Neuronal stem cell (in vitro differentiated cells): ENCODE data around the gene CAPZB.

ENCODE experiments used
- DNase-seq: peaks from one replicate; pipeline ENCODE4 v3.0.0-alpha.2; 2013; ENCODE audit warnings: low spot score
- H2AFZ ChIP-seq: one replicate; pipeline ENCODE4 v1.6.1; 2013; ENCODE audit warnings: mild to moderate bottlenecking, low read length, inconsistent platforms
- H2AK5ac ChIP-seq: 2 replicates; pipeline ENCODE4 v1.6.1; 2013; ENCODE audit warnings: low read depth, mild to moderate bottlenecking, inconsistent platforms, low read length, moderate library complexity, mixed read lengths
- H2BK120ac ChIP-seq: 2 replicates; pipeline ENCODE4 v1.6.1; 2013; ENCODE audit warnings: low read depth, mild to moderate bottlenecking, inconsistent platforms, low read length, moderate library complexity, mixed read lengths
- H2BK12ac ChIP-seq: one replicate; pipeline ENCODE4 v1.6.1; 2013; ENCODE audit warnings: low read length, inconsistent platforms
- H2BK15ac ChIP-seq: 2 replicates; pipeline ENCODE4 v1.6.1; 2013; ENCODE audit warnings: mild to moderate bottlenecking, low read length, inconsistent platforms, mixed read lengths
- H2BK5ac ChIP-seq: one replicate; pipeline ENCODE4 v1.6.1; 2013; ENCODE audit warnings: inconsistent platforms, mild to moderate bottlenecking, low read length, moderate library complexity
- H3K14ac ChIP-seq: one replicate; pipeline ENCODE4 v1.6.1; 2013; ENCODE audit warnings: low read length, inconsistent platforms
- H3K18ac ChIP-seq: 2 replicates; pipeline ENCODE4 v1.6.1; 2013; ENCODE audit warnings: low read length, inconsistent platforms
- H3K23ac ChIP-seq: 2 replicates; pipeline ENCODE4 v1.6.1; 2013; ENCODE audit warnings: low read depth, mild to moderate bottlenecking, mixed read lengths, low read length, inconsistent platforms; ENCODE audit not compliant: poor library complexity
- H3K27ac ChIP-seq: replicated peaks from 3 replicates; pipeline ENCODE4 v1.5.1; 2013; ENCODE audit warnings: low read length, inconsistent platforms
- H3K27me3 ChIP-seq, 3 experiments: 2 replicates each; pipeline ENCODE4 v1.6.1; 2013; ENCODE audit warnings: low read length in 3 of 3, mild to moderate bottlenecking in 2 of 3, inconsistent platforms in 1 of 3, low read depth in 1 of 3, mixed read lengths in 1 of 3, moderate library complexity in 1 of 3; ENCODE audit not compliant: control insufficient read depth in 3 of 3, insufficient read depth in 3 of 3
- H3K36me3 ChIP-seq, 2 donors: replicated peaks in 1 of 2; 2 replicates each; pipeline ENCODE4 v1.6.1; 2013; ENCODE audit warnings: low read length in 2 of 2; ENCODE audit not compliant: control insufficient read depth in 2 of 2, insufficient read depth in 2 of 2
- H3K4ac ChIP-seq: 2 replicates; pipeline ENCODE4 v1.6.1; 2013; ENCODE audit warnings: inconsistent platforms, mild to moderate bottlenecking, low read length, moderate library complexity
- H3K4me1 ChIP-seq, 2 donors: 1 replicate in 1 of 2; 2 replicates in 1 of 2; pipeline ENCODE4 v1.6.1; 2013; ENCODE audit warnings: low read length in 2 of 2, low read depth in 1 of 2; ENCODE audit not compliant: control insufficient read depth in 2 of 2, insufficient read depth in 1 of 2
- H3K4me2 ChIP-seq: one replicate; pipeline ENCODE4 v1.6.1; 2013; ENCODE audit warnings: mild to moderate bottlenecking, low read length, inconsistent platforms; ENCODE audit not compliant: insufficient read depth, poor library complexity, severe bottlenecking
- H3K4me3 ChIP-seq, 2 donors: 2 replicates each; pipeline ENCODE4 v1.5.1; 2013; ENCODE audit warnings: low read length in 2 of 2, mild to moderate bottlenecking in 2 of 2, inconsistent platforms in 1 of 2, moderate library complexity in 1 of 2
- H3K79me1 ChIP-seq: one replicate; pipeline ENCODE4 v1.6.1; 2013; ENCODE audit warnings: low read depth, mild to moderate bottlenecking, inconsistent platforms, low read length, moderate library complexity
- H3K9ac ChIP-seq: one replicate; pipeline ENCODE4 v1.6.1; 2013; ENCODE audit warnings: mild to moderate bottlenecking, low read depth, low read length, inconsistent platforms; ENCODE audit not compliant: poor library complexity
- H3K9me3 ChIP-seq, 2 donors: replicated peaks in 1 of 2; 2 replicates each; pipeline versions ENCODE3 to v1.6.1; 2013; ENCODE audit warnings: low read length in 2 of 2, mild to moderate bottlenecking in 2 of 2, inconsistent platforms in 1 of 2, low read depth in 1 of 2, mixed read lengths in 1 of 2, moderate library complexity in 1 of 2; ENCODE audit not compliant: control insufficient read depth in 2 of 2, insufficient read depth in 1 of 2
- H4K8ac ChIP-seq: one replicate; pipeline ENCODE4 v1.6.1; 2013; ENCODE audit warnings: low read depth, mild to moderate bottlenecking, inconsistent platforms, low read length, moderate library complexity
- H4K91ac ChIP-seq: one replicate; pipeline ENCODE4 v1.6.1; 2013; ENCODE audit warnings: low read length, low read depth, mild to moderate bottlenecking, inconsistent platforms; ENCODE audit not compliant: poor library complexity
- WGBS, 2 donors: extraction: QIAGEN DNeasy Blood & Tissue Kit; methylation state at CpG; one replicate each; pipeline ENCODE4 v1.1.7; 2013; ENCODE audit warnings: missing lambda C conversion rate in 2 of 2, mixed read lengths in 1 of 2; ENCODE audit not compliant: insufficient read length in 2 of 2, insufficient replicate concordance in 1 of 2; ENCODE audit errors: extremely low coverage in 2 of 2; 5-methylcytosine and 5-hydroxymethylcytosine counted together

CAPZB gene

DNA sequence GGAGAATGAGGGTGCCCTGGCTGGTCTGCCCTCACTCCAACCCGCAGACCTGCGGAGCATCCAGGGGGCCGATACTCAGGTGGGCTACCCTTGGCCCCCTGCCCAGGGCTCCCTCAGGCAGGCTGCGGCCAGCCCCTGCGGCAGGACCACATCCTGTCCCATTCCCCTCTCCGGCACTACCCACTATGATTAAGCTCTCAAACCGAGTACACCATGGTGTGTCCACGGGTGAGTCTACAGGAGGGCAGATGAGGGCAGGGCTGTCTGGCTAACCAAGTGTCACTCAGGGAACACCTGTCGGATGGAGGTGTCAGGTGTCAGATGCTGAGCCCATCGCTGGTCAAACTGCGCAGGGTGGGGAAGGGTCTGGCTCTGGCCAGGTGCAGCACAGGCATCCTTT, 126.0 kb downstream of the CAPZB start:
- H3K79me1 ChIP-seq: peaks cover 6% of the 10 kb centered on the region
- H3K36me3 ChIP-seq: peaks cover 17 to 41% of the 10 kb centered on the region in 2 donors
- peaks cover 0 to 3% of the 10 kb centered on the region in 2 donors for H3K4me1 ChIP-seq
- DNase-seq: no peak
- H2BK12ac ChIP-seq: no peak overlapping the region
- peak overlapping the region; percentile 74 for H3K9ac ChIP-seq
- no peak overlapping the region for H4K8ac ChIP-seq
- H4K91ac ChIP-seq: no peak overlapping the region
- no CpG with 5 or more reads among the region's 11 CpGs for WGBS, 2 donors
- no peak overlapping the region for H3K4ac ChIP-seq
- H2BK15ac ChIP-seq: no peak overlapping the region
- no peak overlapping the region for H3K18ac ChIP-seq
- H3K23ac ChIP-seq: peak overlapping the region; percentile 6
- no peak overlapping the region for H3K14ac ChIP-seq
- H3K27ac ChIP-seq: no peak overlapping the region
- no peak overlapping the region for H2AFZ ChIP-seq
- H2BK120ac ChIP-seq: no peak overlapping the region
- no peaks in the 10 kb centered on the region for H3K27me3 ChIP-seq
- H2BK5ac ChIP-seq: no peak overlapping the region
- no peak overlapping the region for H3K4me2 ChIP-seq
- no peak overlapping the region for H2AK5ac ChIP-seq
- H3K4me3 ChIP-seq: no peak overlapping the region
- H3K9me3 ChIP-seq: no peaks in the 10 kb centered on the region

DNA sequence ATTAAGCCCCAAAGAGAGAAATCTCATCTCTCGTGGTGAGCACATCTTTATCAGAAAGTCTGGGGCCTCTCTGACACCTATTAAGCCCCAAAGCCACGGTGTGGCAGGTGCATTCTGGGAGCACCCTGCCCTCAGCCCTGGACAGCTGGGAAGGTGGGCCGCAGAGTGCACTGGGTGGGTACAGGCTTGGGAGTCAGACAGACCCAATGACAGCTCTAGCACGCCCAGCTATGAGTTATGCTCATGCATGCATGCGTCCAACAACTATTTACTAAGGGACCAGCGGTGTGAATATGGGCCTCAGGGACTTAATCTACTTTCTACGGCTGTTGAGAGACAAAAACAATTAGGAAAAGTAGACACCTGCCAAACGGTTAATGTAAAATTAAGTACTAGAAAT, 126.6 kb downstream of the CAPZB start:
- Histone ChIP-seq H3K79me1 (peaks cover 6% of the 10 kb centered on the region), H4K8ac (no peak overlapping the region), H3K27ac (no peak overlapping the region), H3K27me3 (no peaks in the 10 kb centered on the region), H3K23ac (no peak overlapping the region), H3K18ac (no peak overlapping the region), H3K4me1 (peaks cover 0 to 3% of the 10 kb centered on the region in 2 donors), H2AK5ac (no peak overlapping the region), H3K4me3 (peak overlapping the region in 1 of 2 donors; percentile 37), H2BK120ac (no peak overlapping the region), H3K14ac (no peak overlapping the region), H2BK12ac (no peak overlapping the region), H2BK15ac (no peak overlapping the region), H3K9me3 (no peaks in the 10 kb centered on the region), H2AFZ (no peak overlapping the region), H3K36me3 (peaks cover 17 to 47% of the 10 kb centered on the region in 2 donors), H3K4ac (no peak overlapping the region), H2BK5ac (no peak overlapping the region), H3K4me2 (no peak overlapping the region), H3K9ac (no peak overlapping the region), H4K91ac (no peak overlapping the region)
- WGBS, 2 donors: no CpG with 5 or more reads among the region's 8 CpGs
- no peak for DNase-seq

- no peak overlapping the region for H3K14ac ChIP-seq
- no peak overlapping the region for H2BK5ac ChIP-seq
- no peak overlapping the region for H2AK5ac ChIP-seq
- no peak overlapping the region for H3K27ac ChIP-seq
- H2BK15ac ChIP-seq: no peak overlapping the region
- peaks cover 0 to 3% of the 10 kb centered on the region in 2 donors for H3K4me1 ChIP-seq
- H3K18ac ChIP-seq: peak overlapping the region; percentile 7
- no peaks in the 10 kb centered on the region for H3K9me3 ChIP-seq
- H3K4me3 ChIP-seq: no peak overlapping the region
- H3K79me1 ChIP-seq: peaks cover 6% of the 10 kb centered on the region
- no peak for DNase-seq
- no peak overlapping the region for H4K91ac ChIP-seq
- peaks cover 20 to 60% of the 10 kb centered on the region in 2 donors for H3K36me3 ChIP-seq
- no peak overlapping the region for H3K4me2 ChIP-seq
- H2AFZ ChIP-seq: no peak overlapping the region
- WGBS, 2 donors: no CpG with 5 or more reads among the region's 13 CpGs
- H3K23ac ChIP-seq: no peak overlapping the region
- H4K8ac ChIP-seq: no peak overlapping the region
- H3K4ac ChIP-seq: no peak overlapping the region
- H2BK120ac ChIP-seq: no peak overlapping the region
- H3K27me3 ChIP-seq: no peaks in the 10 kb centered on the region
- H2BK12ac ChIP-seq: no peak overlapping the region
- no peak overlapping the region for H3K9ac ChIP-seq
Measured at GRCh38 chr1:19357299-19357986, 127.9 kb downstream of the CAPZB start.

DNA sequence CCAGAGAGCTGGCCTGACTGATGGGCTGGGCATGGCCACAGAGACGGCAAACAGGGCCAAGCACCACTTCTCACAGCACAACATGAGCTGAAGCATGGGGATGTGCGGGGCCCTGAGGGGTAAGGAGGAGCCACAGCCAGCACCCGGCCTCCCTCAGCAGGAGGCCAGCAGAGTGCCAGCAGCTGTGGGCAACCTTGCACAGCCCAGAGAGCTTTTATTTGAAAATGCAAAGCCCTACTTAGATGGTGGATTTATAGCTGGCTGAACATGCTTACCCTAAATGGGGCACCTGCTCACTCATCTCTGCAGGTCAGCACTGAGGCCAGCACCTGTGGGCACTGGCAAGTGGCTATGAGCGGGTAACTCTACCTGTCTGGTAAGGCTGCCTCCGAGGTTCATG, 129.1 kb downstream of the CAPZB start:
- H2AFZ ChIP-seq: no peak overlapping the region
- no peak overlapping the region for H2BK120ac ChIP-seq
- H2BK15ac ChIP-seq: no peak overlapping the region
- no peak overlapping the region for H3K4ac ChIP-seq
- H4K91ac ChIP-seq: no peak overlapping the region
- no peak overlapping the region for H3K4me2 ChIP-seq
- H2BK12ac ChIP-seq: no peak overlapping the region
- H3K79me1 ChIP-seq: peaks cover 6% of the 10 kb centered on the region
- no peak overlapping the region for H3K4me3 ChIP-seq
- H4K8ac ChIP-seq: no peak overlapping the region
- H3K9me3 ChIP-seq: no peaks in the 10 kb centered on the region
- H3K14ac ChIP-seq: no peak overlapping the region
- H3K9ac ChIP-seq: no peak overlapping the region
- H2BK5ac ChIP-seq: no peak overlapping the region
- H3K27ac ChIP-seq: no peak overlapping the region
- H2AK5ac ChIP-seq: no peak overlapping the region
- peaks cover 21 to 72% of the 10 kb centered on the region in 2 donors for H3K36me3 ChIP-seq
- peaks cover 0 to 2% of the 10 kb centered on the region in 2 donors for H3K4me1 ChIP-seq
- H3K18ac ChIP-seq: no peak overlapping the region
- H3K23ac ChIP-seq: peak overlapping the region; percentile 75
- no CpG with 5 or more reads among the region's 5 CpGs for WGBS, 2 donors
- no peak for DNase-seq
- H3K27me3 ChIP-seq: no peaks in the 10 kb centered on the region
